GM12878 (cell line): ENCODE measurements around the gene NUPR1. TPM values are rescaled to one million over a fixed set of nuclear protein-coding genes. Genes with fewer than 3 reads are reported as not detected.
"Not testable (repeated sequence)": the region's sequence is repeated elsewhere in the genome, so short reads cannot be mapped to it uniquely, and the experiment has no call there.

Experiments used
- ATAC-seq: fragments of 200-7000 bp; cut with Tn5 transposase; 3 replicates; pipeline ENCODE4 v1.9.1; 2020; ENCODE audit warnings: mild to moderate bottlenecking, moderate library complexity
- BruUV-seq: library from RNA; stranded (reverse); fragments of 400-500 nt; replicated peaks from 2 replicates; lab custom pipeline; 2021; lab: Mats Ljungman, UMichigan
- CTCF ChIA-PET: fragments of 300-600 bp; sonication (Branson Sonifier 250); formaldehyde crosslinking; extraction: SDS; loops from one replicate; lab custom pipeline; 2021; ENCODE audit warnings: inconsistent platforms; lab: Yijun Ruan, JAX
- POLR2A ChIA-PET: fragments of 350-600 bp; formaldehyde crosslinking; extraction: SDS; loops from one replicate; lab custom pipeline; 2021; ENCODE audit warnings: inconsistent platforms; lab: Charles Lee
- RAD21 ChIA-PET: fragments of 300-600 bp; sonication (Branson Sonifier 250); formaldehyde crosslinking; loops from one replicate; lab custom pipeline; 2023; ENCODE audit warnings: antibody characterized with exemption; ENCODE audit not compliant: unreplicated experiment; lab: Charles Lee
- SMC1A ChIA-PET: fragments of 300-600 bp; sonication (Branson Sonifier 250); formaldehyde crosslinking; loops from one replicate; lab custom pipeline; 2023; ENCODE audit not compliant: unreplicated experiment, uncharacterized antibody; lab: Charles Lee
- DNase-seq: peaks from one replicate; pipeline ENCODE4 v3.0.0-alpha.2; 2011; ENCODE audit warnings: low read depth, low spot score
- FAIRE-seq: peaks from 3 replicates; lab custom pipeline; 2011; peaks lifted over from hg19 to GRCh38; lab: Jason Lieb, UNC
- H2AFZ ChIP-seq: 2 replicates; pipeline ENCODE4 v1.6.0; 2011; ENCODE audit warnings: low read depth, low read length, control low read depth; ENCODE audit not compliant: control insufficient read depth
- H3K27ac ChIP-seq: 2 replicates; pipeline ENCODE4 v1.5.1; 2011; ENCODE audit warnings: control low read depth; ENCODE audit not compliant: control insufficient read depth, insufficient read depth
- H3K27me3 ChIP-seq, 2 experiments: replicated peaks in 1 of 2; 2 replicates each; pipeline versions ENCODE4 v1.6.0 to v1.6.1; 2011; ENCODE audit warnings: low read length in 1 of 2; ENCODE audit not compliant: control insufficient read depth in 2 of 2, insufficient read depth in 2 of 2
- H3K36me3 ChIP-seq, 2 experiments: 2 replicates each; pipeline ENCODE4 v1.5.1; 2011; ENCODE audit warnings: low read length in 1 of 2; ENCODE audit not compliant: control insufficient read depth in 2 of 2, insufficient read depth in 2 of 2
- H3K4me1 ChIP-seq: 2 replicates; pipeline ENCODE4 v1.6.1; 2011; ENCODE audit warnings: mild to moderate bottlenecking, low read length, moderate library complexity, mixed read lengths; ENCODE audit not compliant: control insufficient read depth, insufficient read depth
- H3K4me2 ChIP-seq: 2 replicates; pipeline ENCODE4 v1.6.0; 2011; ENCODE audit warnings: control low read depth; ENCODE audit not compliant: control insufficient read depth, insufficient read depth
- H3K4me3 ChIP-seq: fragments of 200-600 bp; sonication (generic); 2 replicates; pipeline ENCODE4 v1.5.1; 2016
- H3K79me2 ChIP-seq: 2 replicates; pipeline ENCODE4 v1.6.0; 2011; ENCODE audit warnings: low read length; ENCODE audit not compliant: control insufficient read depth, insufficient read depth
- H3K9ac ChIP-seq: 2 replicates; pipeline ENCODE4 v1.8.0; 2011; ENCODE audit warnings: low read length, control low read depth, mixed read lengths; ENCODE audit not compliant: control insufficient read depth, insufficient read depth
- H3K9me3 ChIP-seq: replicated peaks from 3 replicates; pipeline ENCODE4 v1.5.1; 2011; ENCODE audit warnings: mild to moderate bottlenecking, low read length; ENCODE audit not compliant: control insufficient read depth, insufficient read depth
- H4K20me1 ChIP-seq: 2 replicates; pipeline ENCODE4 v1.6.0; 2011; ENCODE audit not compliant: control insufficient read depth, insufficient read depth
- CBFB ChIP-seq: IDR thresholded peaks from 2 replicates; pipeline ENCODE4 v1.6.1; 2016; ENCODE audit warnings: antibody characterized with exemption, low read depth
- CHD2 ChIP-seq: IDR thresholded peaks from 2 replicates; pipeline ENCODE4 v1.6.1; 2011; ENCODE audit warnings: low read depth, low read length, improper control_type of control experiment, borderline replicate concordance
- CTCF ChIP-seq, 3 experiments: IDR thresholded peaks in 2 of 3; conservative IDR thresholded peaks in 1 of 3; 2 replicates each; pipeline ENCODE4 v1.5.1; 2011; ENCODE audit warnings: low read depth in 3 of 3, low read length in 3 of 3, mild to moderate bottlenecking in 3 of 3, control low read depth in 2 of 3, moderate library complexity in 2 of 3, inconsistent platforms in 1 of 3, mixed read lengths in 1 of 3; ENCODE audit not compliant: control insufficient read depth in 2 of 3, insufficient read depth in 1 of 3; ENCODE audit errors: extremely low read depth in 1 of 3
- PML ChIP-seq: IDR thresholded peaks from 2 replicates; pipeline ENCODE4 v1.6.1; 2012; ENCODE audit warnings: low read length, inconsistent platforms
- SKIL ChIP-seq: fragments of 450-650 bp; IDR thresholded peaks from 2 replicates; pipeline ENCODE4 v1.6.1; 2017; ENCODE audit warnings: mild to moderate bottlenecking, low read depth, inconsistent platforms; ENCODE audit not compliant: poor library complexity, severe bottlenecking
- WGBS: methylation state at CpG from one replicate; pipeline ENCODE4 v1.1.6; 2016; ENCODE audit warnings: low lambda C conversion rate; ENCODE audit not compliant: insufficient replicate concordance, insufficient coverage; ENCODE audit errors: missing lambda C conversion rate; 5-methylcytosine and 5-hydroxymethylcytosine counted together
- in situ Hi-C: fragments of 300-500 bp; cut with MboI; formaldehyde crosslinking; loops from 9 replicates; pipeline ENCODE4 v1.14.3; 2018; ENCODE audit warnings: mixed read lengths
- intact Hi-C: fragments of 100-400 bp; cut with micrococcal nuclease; formaldehyde crosslinking; loops from one replicate; pipeline ENCODE4 v1.14.2; 2022; ENCODE audit not compliant: unreplicated experiment
- polyA plus RNA-seq, 11 experiments: library from polyadenylated mRNA; depleted of rRNA in 4 of 11; unstranded in 6 of 11; stranded (reverse) in 5 of 11; fragments of >200 nt; fragmentation: Nextera tagmentation in 4 of 11; fragmentation: Illumina TruSeq in 1 of 11; extraction: Ambion mirVana in 4 of 11; extraction: Trizol in 1 of 11; gene quantifications; 1 replicate in 1 of 11; 2 replicates in 10 of 11; pipeline versions ENCODE4 v1.2.1 to v1.2.3, GENCODE V29; 2011 to 2016; ENCODE audit warnings: inconsistent platforms in 2 of 11, missing spikeins in 2 of 11, low read depth in 1 of 11
- total RNA-seq, 4 experiments: library from RNA; depleted of rRNA in 3 of 4; stranded (reverse); fragments of >200 nt in 3 of 4; fragmentation: Illumina TruSeq in 1 of 4; extraction: Trizol in 1 of 4; gene quantifications; 2 replicates each; pipeline versions ENCODE4 v1.2.1 to v1.2.3, GENCODE V29; 2013 to 2021

Gene NUPR1
- total and polyA plus RNA-seq, 10 of the 15 experiments (the other 5 are each of a cell fraction or from before 2014, with no cell fraction given): 0.04 to 0.78 (median 0.17) TPM; not detected in 2

DNA sequence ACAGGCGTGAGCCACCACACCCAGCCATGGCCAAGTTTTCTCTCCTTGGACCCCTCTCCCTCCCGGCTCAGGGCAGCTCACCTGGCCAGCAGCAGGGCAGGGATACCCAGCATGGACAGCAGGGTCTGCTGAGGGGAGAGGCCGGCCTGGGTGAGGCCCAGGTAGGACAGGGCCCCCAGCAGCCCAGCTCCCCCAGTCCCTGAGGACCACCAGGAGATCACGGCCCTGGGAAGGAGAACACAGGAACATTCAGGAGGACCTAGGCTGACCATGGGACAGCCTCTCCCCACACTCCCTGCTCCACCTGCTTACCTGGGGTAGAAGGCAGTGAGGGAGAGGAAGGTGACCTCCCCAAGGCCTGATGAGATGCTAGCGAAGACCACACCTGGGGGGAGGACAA, 52.5 kb downstream of the NUPR1 start (continued):
- TF ChIP-seq CTCF (IDR thresholded peaks at IDR 0.05 in 2 of 3, conservative IDR thresholded peaks at IDR 0.05 in 1 of 3; ENCODE audit: control insufficient read depth in 2 of 3, extremely low read depth in 1 of 3, insufficient read depth in 1 of 3, low read depth in 3 of 3, low read length in 3 of 3) (no peak), SKIL (no peak), CBFB (no peak), PML (no peak), CHD2 (no peak)

DNA sequence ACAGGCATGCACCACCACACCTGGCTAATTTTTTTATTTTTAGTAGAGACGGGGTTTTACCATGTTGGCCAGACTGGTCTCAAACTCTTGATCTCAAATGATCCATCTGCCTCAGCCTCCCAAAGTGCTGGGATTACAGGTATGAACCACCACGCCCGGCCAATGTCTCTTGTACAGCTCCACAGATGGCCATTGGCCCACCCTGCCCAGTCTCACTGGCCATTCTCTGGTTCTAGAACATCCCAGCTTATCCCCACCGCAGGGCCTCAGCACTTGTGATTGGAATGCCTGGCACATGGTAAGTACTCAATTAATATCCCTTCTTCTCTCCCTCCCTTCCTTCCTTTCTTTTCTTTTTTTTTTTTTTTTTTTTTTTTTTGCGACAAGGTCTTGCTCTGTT, 55.4 kb downstream of the NUPR1 start:
- ChIA-PET SMC1A (interaction anchor here (0.8 kb wide), 1 partner anchor 11 kb away, joined by 3 read pairs; the partner anchor contains the start of gene NPIPB7), POLR2A (interaction anchor here (0.7 kb wide), 1 partner anchor 127 kb away, joined by 5 read pairs; no protein-coding TSS in a partner anchor), CTCF (interaction anchor here (1.8 kb wide), 1 partner anchor 11 kb away, joined by 5 read pairs; the partner anchor contains the start of gene APOBR)
- DNase-seq, H3K9ac ChIP-seq, H4K20me1 ChIP-seq, H3K9me3 ChIP-seq, RAD21 ChIA-PET, FAIRE-seq, H3K4me1 ChIP-seq, H3K4me2 ChIP-seq, H3K79me2 ChIP-seq, H3K36me3 ChIP-seq, ATAC-seq, H3K27me3 ChIP-seq, H2AFZ ChIP-seq, in situ Hi-C loops, H3K4me3 ChIP-seq, H3K27ac ChIP-seq, intact Hi-C loops, BruUV-seq: not testable (repeated sequence)
- 97% methylated on average over 5 of the region's 5 CpGs for WGBS

Other genes with a start within 250 kb of the NUPR1 start
Only the 7 nearest of the 13 such genes appear.
- gene NPIPB7, start 66.6 kb downstream of the NUPR1 start, total RNA-seq (2014; rRNA removed): not detected in 2 replicates
- gene NPIPB7, start 66.6 kb downstream of the NUPR1 start, total RNA-seq (2014; rRNA removed; fragmentation: Illumina TruSeq; extraction: Trizol): not detected in 2 replicates
- gene NPIPB7, start 66.6 kb downstream of the NUPR1 start, total RNA-seq (2021): not detected in 2 replicates
- 0.04 TPM in 1 of 2 replicates, not detected in the other for gene NPIPB7, start 66.6 kb downstream of the NUPR1 start, polyA plus RNA-seq (2011; rRNA removed)
- gene NPIPB7, start 66.6 kb downstream of the NUPR1 start, polyA plus RNA-seq (2014; fragmentation: Illumina TruSeq; extraction: Trizol): not detected in 2 replicates
- under 1 TPM in 1 of 2 experiments, not detected in 1; 0.05 TPM for gene NPIPB7, start 66.6 kb downstream of the NUPR1 start, polyA plus RNA-seq (2014; fragmentation: Nextera tagmentation; extraction: Ambion mirVana)
- 0.09 TPM in 1 of 2 replicates, not detected in the other for gene NPIPB7, start 66.6 kb downstream of the NUPR1 start, polyA plus RNA-seq (2014; rRNA removed)
- gene NPIPB7, start 66.6 kb downstream of the NUPR1 start, polyA plus RNA-seq (2016; fragmentation: Nextera tagmentation; extraction: Ambion mirVana): not detected
- gene CLN3, start 46.9 kb downstream of the NUPR1 start, total RNA-seq (2014; rRNA removed): 18.1 and 19.9 TPM in 2 replicates
- gene CLN3, start 46.9 kb downstream of the NUPR1 start, total RNA-seq (2014; rRNA removed; fragmentation: Illumina TruSeq; extraction: Trizol): 5.9 and 7.1 TPM in 2 replicates
- 20.4 and 21.5 TPM in 2 replicates for gene CLN3, start 46.9 kb downstream of the NUPR1 start, total RNA-seq (2021)
- gene CLN3, start 46.9 kb downstream of the NUPR1 start, polyA plus RNA-seq (2011; rRNA removed): 5.2 and 11.1 TPM in 2 replicates
- 8.1 and 15.1 TPM in 2 replicates for gene CLN3, start 46.9 kb downstream of the NUPR1 start, polyA plus RNA-seq (2014; fragmentation: Illumina TruSeq; extraction: Trizol)
- 1 to 10 TPM; 2.3 to 2.7 TPM for gene CLN3, start 46.9 kb downstream of the NUPR1 start, polyA plus RNA-seq (2014; fragmentation: Nextera tagmentation; extraction: Ambion mirVana)
- gene CLN3, start 46.9 kb downstream of the NUPR1 start, polyA plus RNA-seq (2014; rRNA removed): 22.0 and 29.8 TPM in 2 replicates
- gene CLN3, start 46.9 kb downstream of the NUPR1 start, polyA plus RNA-seq (2016; fragmentation: Nextera tagmentation; extraction: Ambion mirVana): 10 to 100 TPM; 25.0 TPM
- gene APOBR, start 44.3 kb downstream of the NUPR1 start, total RNA-seq (2014; rRNA removed): 0.65 and 0.73 TPM in 2 replicates
- 0.32 and 0.54 TPM in 2 replicates for gene APOBR, start 44.3 kb downstream of the NUPR1 start, total RNA-seq (2014; rRNA removed; fragmentation: Illumina TruSeq; extraction: Trizol)
- 2.4 and 2.5 TPM in 2 replicates for gene APOBR, start 44.3 kb downstream of the NUPR1 start, total RNA-seq (2021)
- 0.06 and 0.15 TPM in 2 replicates for gene APOBR, start 44.3 kb downstream of the NUPR1 start, polyA plus RNA-seq (2011; rRNA removed)
- 0.19 and 2.0 TPM in 2 replicates for gene APOBR, start 44.3 kb downstream of the NUPR1 start, polyA plus RNA-seq (2014; fragmentation: Illumina TruSeq; extraction: Trizol)
- gene APOBR, start 44.3 kb downstream of the NUPR1 start, polyA plus RNA-seq (2014; fragmentation: Nextera tagmentation; extraction: Ambion mirVana): under 1 TPM in 1 of 2 experiments, not detected in 1; 0.09 TPM
- 2.2 and 3.1 TPM in 2 replicates for gene APOBR, start 44.3 kb downstream of the NUPR1 start, polyA plus RNA-seq (2014; rRNA removed)
- gene APOBR, start 44.3 kb downstream of the NUPR1 start, polyA plus RNA-seq (2016; fragmentation: Nextera tagmentation; extraction: Ambion mirVana): under 1 TPM; 0.04 to 0.25 TPM
- 0.38 and 1.2 TPM in 2 replicates for gene IL27, start 32.1 kb downstream of the NUPR1 start, total RNA-seq (2014; rRNA removed)
- 0.27 and 0.28 TPM in 2 replicates for gene IL27, start 32.1 kb downstream of the NUPR1 start, total RNA-seq (2014; rRNA removed; fragmentation: Illumina TruSeq; extraction: Trizol)
- gene IL27, start 32.1 kb downstream of the NUPR1 start, total RNA-seq (2021): 0.32 and 0.49 TPM in 2 replicates
- 0.07 TPM in 1 of 2 replicates, not detected in the other for gene IL27, start 32.1 kb downstream of the NUPR1 start, polyA plus RNA-seq (2011; rRNA removed)
- gene IL27, start 32.1 kb downstream of the NUPR1 start, polyA plus RNA-seq (2014; fragmentation: Illumina TruSeq; extraction: Trizol): 0.34 TPM in 1 of 2 replicates, not detected in the other
- under 1 TPM in 1 of 2 experiments, not detected in 1; 0.24 TPM for gene IL27, start 32.1 kb downstream of the NUPR1 start, polyA plus RNA-seq (2014; fragmentation: Nextera tagmentation; extraction: Ambion mirVana)
- 0.23 and 1.1 TPM in 2 replicates for gene IL27, start 32.1 kb downstream of the NUPR1 start, polyA plus RNA-seq (2014; rRNA removed)
- 1 to 10 TPM in 1 of 2 experiments, under 1 TPM in 1; 0.95 to 2.4 TPM for gene IL27, start 32.1 kb downstream of the NUPR1 start, polyA plus RNA-seq (2016; fragmentation: Nextera tagmentation; extraction: Ambion mirVana)
- gene SGF29, start 14.9 kb upstream of the NUPR1 start, total RNA-seq (2014; rRNA removed): 15.7 and 18.1 TPM in 2 replicates
- 14.0 and 15.4 TPM in 2 replicates for gene SGF29, start 14.9 kb upstream of the NUPR1 start, total RNA-seq (2014; rRNA removed; fragmentation: Illumina TruSeq; extraction: Trizol)
- gene SGF29, start 14.9 kb upstream of the NUPR1 start, total RNA-seq (2021): 18.4 and 20.1 TPM in 2 replicates
- 0.82 and 2.2 TPM in 2 replicates for gene SGF29, start 14.9 kb upstream of the NUPR1 start, polyA plus RNA-seq (2011; rRNA removed)
- gene SGF29, start 14.9 kb upstream of the NUPR1 start, polyA plus RNA-seq (2014; fragmentation: Illumina TruSeq; extraction: Trizol): 4.7 and 9.3 TPM in 2 replicates
- 1 to 10 TPM; 4.3 to 7.1 TPM for gene SGF29, start 14.9 kb upstream of the NUPR1 start, polyA plus RNA-seq (2014; fragmentation: Nextera tagmentation; extraction: Ambion mirVana)
- 10.7 and 12.3 TPM in 2 replicates for gene SGF29, start 14.9 kb upstream of the NUPR1 start, polyA plus RNA-seq (2014; rRNA removed)
- gene SGF29, start 14.9 kb upstream of the NUPR1 start, polyA plus RNA-seq (2016; fragmentation: Nextera tagmentation; extraction: Ambion mirVana): 10 to 100 TPM; 15.4 to 17.2 TPM
- 0.06 TPM in 1 of 2 replicates, not detected in the other for gene SULT1A2, start 58.1 kb upstream of the NUPR1 start, total RNA-seq (2014; rRNA removed)
- gene SULT1A2, start 58.1 kb upstream of the NUPR1 start, total RNA-seq (2014; rRNA removed; fragmentation: Illumina TruSeq; extraction: Trizol): not detected in 2 replicates
- gene SULT1A2, start 58.1 kb upstream of the NUPR1 start, total RNA-seq (2021): 0.16 TPM in 1 of 2 replicates, not detected in the other
- not detected in 2 replicates for gene SULT1A2, start 58.1 kb upstream of the NUPR1 start, polyA plus RNA-seq (2011; rRNA removed)
- gene SULT1A2, start 58.1 kb upstream of the NUPR1 start, polyA plus RNA-seq (2014; fragmentation: Illumina TruSeq; extraction: Trizol): 0.07 TPM in 1 of 2 replicates, not detected in the other
- under 1 TPM in 1 of 2 experiments, not detected in 1; 0.39 TPM for gene SULT1A2, start 58.1 kb upstream of the NUPR1 start, polyA plus RNA-seq (2014; fragmentation: Nextera tagmentation; extraction: Ambion mirVana)
- gene SULT1A2, start 58.1 kb upstream of the NUPR1 start, polyA plus RNA-seq (2014; rRNA removed): 0.06 TPM in 1 of 2 replicates, not detected in the other
- gene SULT1A2, start 58.1 kb upstream of the NUPR1 start, polyA plus RNA-seq (2016; fragmentation: Nextera tagmentation; extraction: Ambion mirVana): not detected
- 0.76 and 0.90 TPM in 2 replicates for gene SULT1A1, start 71.1 kb upstream of the NUPR1 start, total RNA-seq (2014; rRNA removed)
- 0.46 and 0.54 TPM in 2 replicates for gene SULT1A1, start 71.1 kb upstream of the NUPR1 start, total RNA-seq (2014; rRNA removed; fragmentation: Illumina TruSeq; extraction: Trizol)
- 0.40 and 1.2 TPM in 2 replicates for gene SULT1A1, start 71.1 kb upstream of the NUPR1 start, total RNA-seq (2021)
- 0.03 TPM in 1 of 2 replicates, not detected in the other for gene SULT1A1, start 71.1 kb upstream of the NUPR1 start, polyA plus RNA-seq (2011; rRNA removed)
- gene SULT1A1, start 71.1 kb upstream of the NUPR1 start, polyA plus RNA-seq (2014; fragmentation: Illumina TruSeq; extraction: Trizol): 0.52 and 0.76 TPM in 2 replicates
- 1 to 10 TPM in 1 of 2 experiments, under 1 TPM in 1; 0.44 to 1.5 TPM for gene SULT1A1, start 71.1 kb upstream of the NUPR1 start, polyA plus RNA-seq (2014; fragmentation: Nextera tagmentation; extraction: Ambion mirVana)
- 0.16 and 1.2 TPM in 2 replicates for gene SULT1A1, start 71.1 kb upstream of the NUPR1 start, polyA plus RNA-seq (2014; rRNA removed)
- gene SULT1A1, start 71.1 kb upstream of the NUPR1 start, polyA plus RNA-seq (2016; fragmentation: Nextera tagmentation; extraction: Ambion mirVana): under 1 TPM in 1 of 2 experiments, not detected in 1; 0.23 TPM